Measurements from ENCODE around the gene SMAGP.
A peak's percentile ranks its signal among the peaks of the same experiment; 100 is the strongest.
"Not testable (repeated sequence)": the region's sequence is repeated elsewhere in the genome, so short reads cannot be mapped to it uniquely, and the experiment has no call there.

The SMAGP gene

GRCh38 chr12:51238037-51238509, 32.1 kb downstream of the SMAGP start:
- H2BK120ac ChIP-seq (ENCODE audit: low read depth, low read length), result no peak overlapping the region
- no CpG with 5 or more reads among the region's 10 CpGs for WGBS (ENCODE audit: extremely low coverage, insufficient coverage, low lambda C conversion rate)
- H2BK15ac ChIP-seq (replicated peaks; ENCODE audit: low read depth), result no peak overlapping the region
- no peak overlapping the region for H2AK5ac ChIP-seq (ENCODE audit: low read length)
- peak overlapping the region; percentile 80 for H3K27ac ChIP-seq (ENCODE audit: low read depth, low read length)
- peaks cover 2% of the 10 kb centered on the region for H3K4me1 ChIP-seq (ENCODE audit: control insufficient read depth, low read depth, low read length)
- peak overlapping the region; percentile 86 for H3K9ac ChIP-seq (ENCODE audit: low read length)
- H3K79me2 ChIP-seq (ENCODE audit: control insufficient read depth, insufficient read depth, low read length), result peaks cover 7% of the 10 kb centered on the region
- peaks cover 6% of the 10 kb centered on the region for H3K36me3 ChIP-seq (ENCODE audit: control insufficient read depth, insufficient read depth, low read length)
- peak overlapping the region; percentile 18 for H2BK5ac ChIP-seq (ENCODE audit: low read length)
- peaks cover 2% of the 10 kb centered on the region for H3K79me1 ChIP-seq (ENCODE audit: low read length)
- peak overlapping the region; percentile 44 for H4K5ac ChIP-seq (ENCODE audit: low read length)
- peak overlapping the region; percentile 58 for H3K4ac ChIP-seq (ENCODE audit: low read depth, low read length)
- no peak overlapping the region for H4K8ac ChIP-seq (ENCODE audit: low read depth, low read length)
- no peak for DNase-seq
- H3K18ac ChIP-seq (ENCODE audit: low read length), result peak overlapping the region; percentile 64
- no peaks in the 10 kb centered on the region for H3K27me3 ChIP-seq (ENCODE audit: insufficient read depth, low read length, poor library complexity)
- H3K4me2 ChIP-seq (ENCODE audit: low read length), result peak overlapping the region; percentile 99
- peak overlapping the region; percentile 67 for H3K4me3 ChIP-seq (ENCODE audit: low read length)
- no peak overlapping the region for H3K23ac ChIP-seq (ENCODE audit: low read length)
- peak overlapping the region; percentile 95 for H3K56ac ChIP-seq (ENCODE audit: low read length)

- H3K4me3 ChIP-seq (ENCODE audit: low read length), result no peak overlapping the region
- DNase-seq, result no peak
- no peak overlapping the region for H3K23ac ChIP-seq (ENCODE audit: low read length)
- H3K4ac ChIP-seq (ENCODE audit: low read depth, low read length), result no peak overlapping the region
- no peak overlapping the region for H3K18ac ChIP-seq (ENCODE audit: low read length)
- H2AK5ac ChIP-seq (ENCODE audit: low read length), result no peak overlapping the region
- H2BK15ac ChIP-seq (replicated peaks; ENCODE audit: low read depth), result no peak overlapping the region
- no peak overlapping the region for H3K4me2 ChIP-seq (ENCODE audit: low read length)
- WGBS (ENCODE audit: extremely low coverage, insufficient coverage, low lambda C conversion rate), result no CpG with 5 or more reads among the region's 5 CpGs
- no peak overlapping the region for H4K5ac ChIP-seq (ENCODE audit: low read length)
- no peaks in the 10 kb centered on the region for H3K36me3 ChIP-seq (ENCODE audit: control insufficient read depth, insufficient read depth, low read length)
- no peak overlapping the region for H3K27ac ChIP-seq (ENCODE audit: low read depth, low read length)
- H3K9ac ChIP-seq (ENCODE audit: low read length), result no peak overlapping the region
- no peaks in the 10 kb centered on the region for H3K79me2 ChIP-seq (ENCODE audit: control insufficient read depth, insufficient read depth, low read length)
- no peak overlapping the region for H2BK120ac ChIP-seq (ENCODE audit: low read depth, low read length)
- H3K4me1 ChIP-seq (ENCODE audit: control insufficient read depth, low read depth, low read length), result no peaks in the 10 kb centered on the region
- no peaks in the 10 kb centered on the region for H3K27me3 ChIP-seq (ENCODE audit: insufficient read depth, low read length, poor library complexity)
- no peak overlapping the region for H3K56ac ChIP-seq (ENCODE audit: low read length)
- H3K79me1 ChIP-seq (ENCODE audit: low read length), result no peaks in the 10 kb centered on the region
- no peak overlapping the region for H4K8ac ChIP-seq (ENCODE audit: low read depth, low read length)
- H2BK5ac ChIP-seq (ENCODE audit: low read length), result no peak overlapping the region
Measured at GRCh38 chr12:51234530-51234929, 35.7 kb downstream of the SMAGP start.

- DNase-seq, result no peak
- no peak overlapping the region for H3K56ac ChIP-seq (ENCODE audit: low read length)
- no peak overlapping the region for H3K27ac ChIP-seq (ENCODE audit: low read depth, low read length)
- no peak overlapping the region for H2BK5ac ChIP-seq (ENCODE audit: low read length)
- no peak overlapping the region for H2BK120ac ChIP-seq (ENCODE audit: low read depth, low read length)
- H2AK5ac ChIP-seq (ENCODE audit: low read length), result no peak overlapping the region
- H4K8ac ChIP-seq (ENCODE audit: low read depth, low read length), result no peak overlapping the region
- no peaks in the 10 kb centered on the region for H3K4me1 ChIP-seq (ENCODE audit: control insufficient read depth, low read depth, low read length)
- H3K36me3 ChIP-seq (ENCODE audit: control insufficient read depth, insufficient read depth, low read length), result no peaks in the 10 kb centered on the region
- H3K79me2 ChIP-seq (ENCODE audit: control insufficient read depth, insufficient read depth, low read length), result no peaks in the 10 kb centered on the region
- H3K18ac ChIP-seq (ENCODE audit: low read length), result no peak overlapping the region
- no peak overlapping the region for H3K23ac ChIP-seq (ENCODE audit: low read length)
- no peak overlapping the region for H3K4me3 ChIP-seq (ENCODE audit: low read length)
- no peak overlapping the region for H3K4ac ChIP-seq (ENCODE audit: low read depth, low read length)
- no peaks in the 10 kb centered on the region for H3K79me1 ChIP-seq (ENCODE audit: low read length)
- no peak overlapping the region for H3K9ac ChIP-seq (ENCODE audit: low read length)
- H3K27me3 ChIP-seq (ENCODE audit: insufficient read depth, low read length, poor library complexity), result no peaks in the 10 kb centered on the region
- no peak overlapping the region for H3K4me2 ChIP-seq (ENCODE audit: low read length)
- H4K5ac ChIP-seq (ENCODE audit: low read length), result no peak overlapping the region
- no peak overlapping the region for H2BK15ac ChIP-seq (replicated peaks; ENCODE audit: low read depth)
Measured at GRCh38 chr12:51232642-51233041, 37.6 kb downstream of the SMAGP start.

GRCh38 chr12:51229116-51229809, 41.0 kb downstream of the SMAGP start:
- Histone ChIP-seq H4K5ac (ENCODE audit: low read length) (no peak overlapping the region), H2BK120ac (ENCODE audit: low read depth, low read length) (no peak overlapping the region), H2BK15ac (replicated peaks; ENCODE audit: low read depth) (no peak overlapping the region), H2AK5ac (ENCODE audit: low read length) (no peak overlapping the region), H4K8ac (ENCODE audit: low read depth, low read length) (no peak overlapping the region), H2BK5ac (ENCODE audit: low read length) (no peak overlapping the region), H3K56ac (ENCODE audit: low read length) (no peak overlapping the region), H3K79me1 (ENCODE audit: low read length) (no peaks in the 10 kb centered on the region), H3K4me3 (ENCODE audit: low read length) (no peak overlapping the region), H3K4me2 (ENCODE audit: low read length) (no peak overlapping the region), H3K36me3 (ENCODE audit: control insufficient read depth, insufficient read depth, low read length) (no peaks in the 10 kb centered on the region), H3K27ac (ENCODE audit: low read depth, low read length) (no peak overlapping the region), H3K79me2 (ENCODE audit: control insufficient read depth, insufficient read depth, low read length) (no peaks in the 10 kb centered on the region), H3K27me3 (ENCODE audit: insufficient read depth, low read length, poor library complexity) (no peaks in the 10 kb centered on the region), H3K4ac (ENCODE audit: low read depth, low read length) (no peak overlapping the region), H3K18ac (ENCODE audit: low read length) (no peak overlapping the region), H3K4me1 (ENCODE audit: control insufficient read depth, low read depth, low read length) (no peaks in the 10 kb centered on the region), H3K23ac (ENCODE audit: low read length) (no peak overlapping the region), H3K9ac (ENCODE audit: low read length) (no peak overlapping the region)
- WGBS (ENCODE audit: extremely low coverage, insufficient coverage, low lambda C conversion rate), result no CpG with 5 or more reads among the region's 7 CpGs
- DNase-seq, result no peak

- H3K9ac ChIP-seq (ENCODE audit: low read length), result no peak overlapping the region
- no peaks in the 10 kb centered on the region for H3K79me1 ChIP-seq (ENCODE audit: low read length)
- H3K4me2 ChIP-seq (ENCODE audit: low read length), result no peak overlapping the region
- H3K27ac ChIP-seq (ENCODE audit: low read depth, low read length), result no peak overlapping the region
- no peak overlapping the region for H3K4me3 ChIP-seq (ENCODE audit: low read length)
- no peak overlapping the region for H3K4ac ChIP-seq (ENCODE audit: low read depth, low read length)
- H2BK120ac ChIP-seq (ENCODE audit: low read depth, low read length), result no peak overlapping the region
- H2BK5ac ChIP-seq (ENCODE audit: low read length), result no peak overlapping the region
- no peak for DNase-seq
- no peaks in the 10 kb centered on the region for H3K4me1 ChIP-seq (ENCODE audit: control insufficient read depth, low read depth, low read length)
- no peak overlapping the region for H2AK5ac ChIP-seq (ENCODE audit: low read length)
- H3K56ac ChIP-seq (ENCODE audit: low read length), result no peak overlapping the region
- H3K79me2 ChIP-seq (ENCODE audit: control insufficient read depth, insufficient read depth, low read length), result no peaks in the 10 kb centered on the region
- H2BK15ac ChIP-seq (replicated peaks; ENCODE audit: low read depth), result no peak overlapping the region
- no CpG with 5 or more reads among the region's 1 CpG for WGBS (ENCODE audit: extremely low coverage, insufficient coverage, low lambda C conversion rate)
- no peak overlapping the region for H3K18ac ChIP-seq (ENCODE audit: low read length)
- H3K27me3 ChIP-seq (ENCODE audit: insufficient read depth, low read length, poor library complexity), result no peaks in the 10 kb centered on the region
- no peak overlapping the region for H3K23ac ChIP-seq (ENCODE audit: low read length)
- no peak overlapping the region for H4K5ac ChIP-seq (ENCODE audit: low read length)
- H3K36me3 ChIP-seq (ENCODE audit: control insufficient read depth, insufficient read depth, low read length), result no peaks in the 10 kb centered on the region
- H4K8ac ChIP-seq (ENCODE audit: low read depth, low read length), result no peak overlapping the region
Measured at GRCh38 chr12:51227962-51228361, 42.3 kb downstream of the SMAGP start.

- WGBS (ENCODE audit: extremely low coverage, insufficient coverage, low lambda C conversion rate), result no CpG with 5 or more reads among the region's 5 CpGs
Measured at GRCh38 chr12:51227112-51227511, 43.1 kb downstream of the SMAGP start.

More at GRCh38 chr12:51227112-51227511, 43.1 kb downstream of the SMAGP start:
- H3K18ac ChIP-seq (ENCODE audit: low read length); H3K4ac ChIP-seq (ENCODE audit: low read depth, low read length); H3K79me2 ChIP-seq (ENCODE audit: control insufficient read depth, insufficient read depth, low read length); H4K8ac ChIP-seq (ENCODE audit: low read depth, low read length); H3K36me3 ChIP-seq (ENCODE audit: control insufficient read depth, insufficient read depth, low read length); H3K4me3 ChIP-seq (ENCODE audit: low read length); H3K79me1 ChIP-seq (ENCODE audit: low read length); DNase-seq; H2BK15ac ChIP-seq (replicated peaks; ENCODE audit: low read depth); H3K27me3 ChIP-seq (ENCODE audit: insufficient read depth, low read length, poor library complexity); H2BK5ac ChIP-seq (ENCODE audit: low read length); H2BK120ac ChIP-seq (ENCODE audit: low read depth, low read length); H3K4me1 ChIP-seq (ENCODE audit: control insufficient read depth, low read depth, low read length); H3K27ac ChIP-seq (ENCODE audit: low read depth, low read length); H2AK5ac ChIP-seq (ENCODE audit: low read length); H4K5ac ChIP-seq (ENCODE audit: low read length); H3K9ac ChIP-seq (ENCODE audit: low read length); H3K56ac ChIP-seq (ENCODE audit: low read length); H3K23ac ChIP-seq (ENCODE audit: low read length); H3K4me2 ChIP-seq (ENCODE audit: low read length): not testable (repeated sequence)

Measured in mesendoderm (in vitro differentiated cells).